Hindlimb muscle (tissue), 1 donor: ENCODE measurements around the gene GK. TPM values are rescaled to one million over a fixed set of nuclear protein-coding genes. Genes with fewer than 3 reads are reported as not detected.
"Not testable (repeated sequence)": the region's sequence is repeated elsewhere in the genome, so short reads cannot be mapped to it uniquely, and the experiment has no call there.

ENCODE experiments used
- DNase-seq: peaks from one replicate; pipeline ENCODE4 v3.0.0-alpha.2; 2013
- polyA plus RNA-seq: library from polyadenylated mRNA; unstranded; fragments of 120-200 nt; gene quantifications from one replicate; pipeline ENCODE4 v1.2.1, GENCODE V29; 2013; ENCODE audit not compliant: insufficient read length

GK gene
- polyA plus RNA-seq, 1 donor: 2.7 TPM

DNA sequence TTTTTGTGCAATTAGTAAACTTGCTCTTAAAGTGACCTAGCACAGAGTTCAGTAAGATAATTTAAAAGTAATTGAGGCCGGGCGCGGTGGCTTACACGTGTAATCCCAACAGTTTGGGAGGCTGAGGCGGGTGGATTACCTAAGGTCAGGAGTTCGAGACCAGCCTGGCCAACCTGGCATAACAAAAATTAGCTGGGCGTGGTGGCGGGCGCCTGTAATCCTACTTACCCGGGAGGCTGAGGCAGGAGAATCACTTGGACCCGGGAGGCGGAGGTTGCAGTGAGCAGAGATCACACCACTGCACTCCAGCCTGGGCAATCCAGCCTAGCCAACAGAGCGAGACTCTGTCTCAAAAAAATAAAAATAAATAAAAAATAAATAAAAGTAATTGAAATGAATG, 1.2 kb downstream of the GK start:
- DNase-seq: not testable (repeated sequence)

DNA sequence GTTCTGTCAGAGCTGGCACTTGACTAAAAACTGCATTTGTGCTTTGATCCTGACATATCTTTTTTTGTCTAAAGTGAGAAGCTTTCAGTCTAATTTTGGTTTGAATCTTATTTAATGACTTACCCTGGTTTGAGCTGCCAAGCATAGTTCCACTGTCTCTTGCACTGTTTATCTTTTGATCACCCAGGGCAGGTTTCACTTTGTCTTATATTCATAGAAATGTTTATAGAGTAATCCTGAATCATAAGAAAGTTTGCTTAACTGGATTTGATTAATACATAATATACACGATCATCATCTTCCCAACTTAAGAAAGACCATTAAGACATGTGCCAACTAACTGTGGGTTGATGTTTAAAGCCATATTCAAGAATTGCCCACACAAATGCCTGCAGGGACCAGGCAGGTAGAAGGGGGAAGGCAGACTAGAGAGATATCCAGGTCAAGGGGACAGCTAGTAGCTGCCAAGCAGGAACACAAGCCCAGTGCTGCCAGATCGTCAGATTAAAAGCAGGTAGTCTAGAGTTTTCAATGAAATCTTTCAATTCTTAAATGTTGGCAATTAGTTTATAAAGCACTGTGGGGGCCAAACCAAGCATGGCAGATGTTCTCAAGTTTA, 1.9 kb downstream of the GK start:
- DNase-seq: no peak

DNA sequence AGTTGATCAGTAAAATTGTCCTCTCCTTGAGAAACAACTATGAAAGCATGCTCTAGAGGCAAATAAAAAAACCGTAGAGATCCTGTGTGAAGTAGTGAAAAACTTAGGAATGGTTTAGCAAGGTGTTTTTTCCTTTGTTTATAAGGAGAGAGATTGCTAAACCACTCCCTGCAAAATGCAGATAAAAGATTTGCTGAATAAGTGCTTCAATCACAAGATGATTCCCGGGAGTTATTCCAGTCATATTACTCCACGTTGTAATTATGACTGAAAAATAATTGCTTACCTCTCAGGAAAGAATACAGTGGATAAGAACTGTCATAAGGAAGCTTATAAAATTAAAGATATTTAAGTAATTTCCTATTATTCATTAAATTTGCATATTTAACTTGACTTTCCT, 2.8 kb downstream of the GK start:
- DNase-seq: no peak

DNA sequence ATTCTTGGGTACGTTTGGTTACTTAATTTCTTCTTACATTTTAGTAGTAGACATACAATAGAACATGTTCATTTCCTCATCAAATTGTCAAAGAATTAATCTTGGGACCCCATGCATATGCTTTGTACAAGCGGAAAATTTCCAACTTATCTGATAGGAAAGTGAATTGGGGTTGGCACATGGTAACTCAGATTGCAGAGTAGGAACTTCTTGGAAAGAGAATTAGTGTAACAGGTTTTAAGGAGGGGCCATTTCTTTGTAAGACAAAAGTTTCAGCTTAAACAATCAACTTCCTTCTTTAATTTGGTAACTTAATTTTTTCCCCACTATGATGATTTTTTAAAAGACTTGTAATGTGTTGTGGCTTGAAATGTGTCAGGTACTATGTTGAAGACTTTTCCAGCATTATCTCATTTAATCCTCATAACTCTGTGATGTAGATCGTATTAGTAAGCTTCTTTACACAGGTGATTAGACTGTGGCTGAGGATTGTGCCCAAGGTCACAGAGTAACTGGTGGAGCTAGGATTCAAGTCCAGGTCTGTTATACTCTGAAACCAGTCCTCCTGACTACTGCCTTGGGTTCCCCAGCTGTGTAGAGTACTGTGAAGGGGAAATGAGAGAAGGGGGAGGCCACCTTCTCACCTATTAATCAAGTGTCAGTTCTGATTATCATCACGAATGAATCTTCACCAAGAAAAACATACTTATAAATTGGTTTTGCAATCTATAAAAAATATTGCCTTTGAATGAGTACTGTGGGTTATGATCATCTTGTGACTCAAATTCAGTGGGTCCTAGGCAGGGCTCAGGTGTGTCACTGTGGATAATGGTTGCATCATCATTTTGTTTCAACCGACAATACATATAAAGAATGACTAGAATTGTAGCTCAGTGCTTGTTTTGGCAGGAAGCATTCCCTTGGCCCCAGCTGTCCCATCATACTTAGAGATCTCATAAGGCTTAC, 4.3 kb downstream of the GK start:
- no peak for DNase-seq

DNA sequence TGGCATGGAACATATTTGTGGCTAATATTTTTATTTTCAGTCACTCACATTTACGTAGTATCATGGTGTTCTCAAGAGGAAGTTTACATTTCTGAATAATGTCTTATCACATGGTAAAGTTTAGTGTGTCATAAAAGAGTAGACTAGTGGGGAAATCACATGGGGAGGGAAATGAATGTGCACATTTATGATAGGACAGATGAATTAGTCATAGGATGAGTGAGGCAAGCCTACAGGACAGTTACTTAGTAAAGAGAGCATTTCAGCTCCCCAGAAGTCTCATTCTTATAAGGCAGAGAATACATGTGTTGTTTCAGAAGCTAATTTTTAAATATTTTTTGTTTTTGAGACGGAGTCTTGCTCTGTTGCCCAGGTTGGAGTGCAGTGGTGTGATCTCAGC, 6.2 kb downstream of the GK start:
- DNase-seq: no peak

DNA sequence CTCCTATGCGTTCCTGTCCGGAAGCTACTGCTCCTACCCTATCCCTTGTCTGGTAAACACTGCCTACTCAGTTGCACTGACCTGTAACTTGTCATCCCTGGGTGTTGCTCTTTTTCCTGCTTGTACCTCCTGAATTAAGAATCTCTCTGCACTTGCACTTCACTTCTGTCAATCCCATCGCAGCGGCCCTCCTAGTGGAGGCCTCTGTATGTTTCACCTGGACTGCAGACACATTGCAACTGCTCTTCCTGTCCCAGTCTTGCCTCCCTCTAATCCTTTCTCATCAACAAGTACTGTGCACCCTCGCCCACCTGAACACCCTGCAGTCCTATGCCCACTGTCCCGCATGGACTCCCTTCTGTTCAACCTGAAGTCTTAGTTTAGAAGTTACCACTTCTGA, 8.0 kb downstream of the GK start:
- DNase-seq: no peak

DNA sequence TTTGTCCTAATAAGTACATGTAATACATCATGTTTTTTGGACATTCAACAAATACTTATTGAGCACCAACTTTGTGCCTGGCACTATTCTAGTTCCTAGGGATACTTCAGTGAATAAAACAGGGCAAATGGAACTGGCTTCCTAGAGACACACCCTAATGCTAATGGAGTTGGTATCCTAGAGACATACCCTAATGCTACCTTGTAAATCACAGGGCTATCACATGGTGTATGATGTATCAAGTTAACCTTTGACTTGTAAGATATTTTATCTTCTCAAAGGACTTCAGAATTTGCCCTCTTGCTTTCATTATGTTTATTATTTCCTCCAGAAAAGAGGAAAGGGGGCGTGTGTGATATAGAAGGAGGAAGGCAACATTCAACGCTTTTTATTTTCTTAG, 10.1 kb downstream of the GK start:
- no peak for DNase-seq

DNA sequence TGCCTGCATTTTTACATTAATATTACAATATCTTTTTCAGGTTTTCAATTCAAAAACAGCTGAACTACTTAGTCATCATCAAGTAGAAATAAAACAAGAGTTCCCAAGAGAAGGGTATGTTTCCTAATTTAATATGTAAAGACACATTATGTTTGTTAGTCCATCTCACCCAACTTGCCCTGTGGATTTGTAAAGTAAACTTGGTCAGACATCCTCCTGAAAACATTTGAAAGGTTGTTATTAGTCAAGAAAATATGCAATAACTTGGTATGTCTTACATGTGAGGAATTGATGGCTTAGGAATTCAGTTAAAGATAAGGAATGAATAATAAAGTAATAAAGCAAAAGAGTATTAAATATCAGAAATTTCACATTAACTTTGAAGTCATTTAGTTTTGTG, 12.2 kb downstream of the GK start:
- DNase-seq: no peak

DNA sequence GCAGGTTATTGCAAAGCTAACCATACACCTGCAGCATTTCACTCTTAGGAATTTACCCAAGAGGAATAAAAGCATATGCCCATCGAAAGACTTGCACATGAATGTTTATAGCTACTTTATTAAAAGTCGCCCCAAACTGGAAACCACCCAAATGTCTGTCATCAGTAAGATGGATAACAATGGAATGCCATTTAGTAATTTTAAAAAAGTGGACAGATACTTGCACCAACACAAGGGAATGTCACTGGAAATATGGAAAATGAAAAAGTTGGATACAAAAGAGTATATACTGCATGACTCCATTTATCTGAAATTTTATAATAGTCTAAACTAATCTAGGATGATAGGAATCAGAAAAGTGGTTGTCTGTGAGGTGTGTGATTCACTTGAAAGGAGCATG, 12.9 kb downstream of the GK start:
- DNase-seq: no peak

DNA sequence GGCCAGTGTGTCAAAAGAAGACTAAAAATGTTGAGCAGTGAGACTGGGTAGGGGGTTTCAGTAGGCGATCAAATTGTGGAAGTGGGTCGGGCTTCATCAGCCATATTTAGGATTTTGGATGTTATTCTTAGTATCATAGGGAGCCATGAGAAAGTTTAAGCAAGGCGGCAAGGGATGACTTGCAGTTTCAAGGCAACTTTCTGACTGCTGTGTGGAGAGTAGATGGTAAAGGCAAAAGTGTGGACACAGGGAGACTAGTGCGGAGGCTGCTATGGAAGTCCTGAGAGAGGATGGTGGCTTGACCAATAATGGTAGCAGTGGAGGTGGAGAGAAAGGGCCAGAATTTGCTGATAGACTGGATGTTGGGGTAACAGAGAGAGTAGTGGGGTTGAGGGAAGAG, 15.4 kb downstream of the GK start:
- DNase-seq: no peak

DNA sequence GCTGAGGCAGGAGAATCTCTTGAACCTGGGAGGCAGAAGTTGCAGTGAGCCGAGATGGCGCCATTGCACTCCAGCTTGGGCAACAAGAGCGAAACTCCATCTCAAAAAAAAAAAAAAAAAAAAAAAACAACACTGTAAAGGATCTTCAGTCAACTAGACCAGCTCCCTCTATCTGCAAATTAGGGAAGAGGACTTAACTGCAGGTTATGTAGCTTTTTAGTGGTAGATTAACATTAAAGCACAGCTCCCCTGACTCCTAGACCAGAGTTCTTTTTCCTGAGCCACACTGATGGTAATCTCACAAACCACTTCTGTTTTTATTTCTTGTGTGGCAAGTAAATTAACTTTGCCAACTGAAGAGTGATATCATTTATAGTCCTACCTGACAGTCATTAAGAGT, 18.0 kb downstream of the GK start:
- DNase-seq: not testable (repeated sequence)

DNA sequence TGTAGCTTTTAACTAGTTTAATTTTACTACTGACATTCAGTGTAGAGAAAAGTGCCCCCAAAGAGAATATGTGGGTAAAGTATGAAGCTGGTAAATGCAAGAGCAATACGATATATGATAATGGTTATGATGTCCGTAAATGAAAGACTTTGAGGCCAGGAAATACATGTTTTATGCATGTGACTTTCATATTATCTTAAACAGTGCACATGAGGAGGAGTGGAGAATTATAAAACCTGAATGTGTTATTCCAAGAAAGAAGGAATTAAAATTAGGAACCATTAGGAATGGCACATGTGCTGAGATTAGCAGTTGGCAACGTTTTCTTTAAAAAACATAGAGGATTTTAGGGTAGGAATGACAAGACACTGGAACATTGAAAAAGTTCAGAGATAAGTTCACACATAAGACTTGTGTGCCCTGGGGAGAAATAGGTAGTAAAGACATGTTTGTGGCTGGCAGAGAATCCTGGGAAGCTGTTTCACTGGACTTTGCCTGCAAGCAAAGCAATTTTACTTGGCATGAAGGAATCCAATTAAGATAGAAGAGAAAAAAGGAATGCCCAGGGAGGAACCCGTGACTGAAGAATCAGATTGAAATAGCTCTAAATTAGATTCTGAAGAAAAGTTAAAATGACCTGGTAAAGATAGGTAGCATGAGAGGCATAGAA, 20.0 kb downstream of the GK start:
- no peak for DNase-seq

DNA sequence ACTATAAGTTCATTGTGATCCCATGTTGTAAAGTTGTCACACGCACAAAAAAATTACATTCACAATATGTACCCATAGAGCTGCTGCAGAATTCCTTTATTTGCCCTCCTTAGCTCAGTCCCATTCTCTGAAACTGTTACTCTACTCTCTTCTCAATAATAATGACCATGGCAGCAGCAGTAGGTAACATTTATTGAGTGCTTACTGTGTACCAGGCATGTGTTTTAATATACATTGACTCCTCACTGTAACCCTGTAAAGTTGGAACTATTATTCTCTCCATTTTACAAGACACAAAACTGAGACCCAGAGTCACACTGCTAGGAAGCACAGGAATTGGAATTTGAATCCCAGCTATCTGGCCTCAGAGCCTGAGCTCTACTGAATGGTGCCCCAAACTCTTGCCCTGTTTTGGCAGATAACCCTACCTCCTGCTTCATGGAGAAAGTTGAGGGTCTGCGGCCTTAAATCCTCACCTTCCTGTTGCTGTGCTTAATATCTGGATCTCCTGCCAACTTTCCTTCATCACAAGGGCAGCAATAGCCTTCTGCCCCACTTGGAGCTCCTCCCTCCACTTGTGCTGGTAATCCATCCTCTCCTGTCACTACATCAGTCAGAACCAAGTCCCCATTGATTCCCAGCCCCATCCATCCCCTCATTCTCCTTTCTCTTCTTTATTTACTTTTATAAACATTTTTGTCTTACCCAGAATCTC, 20.8 kb downstream of the GK start:
- DNase-seq: no peak

DNA sequence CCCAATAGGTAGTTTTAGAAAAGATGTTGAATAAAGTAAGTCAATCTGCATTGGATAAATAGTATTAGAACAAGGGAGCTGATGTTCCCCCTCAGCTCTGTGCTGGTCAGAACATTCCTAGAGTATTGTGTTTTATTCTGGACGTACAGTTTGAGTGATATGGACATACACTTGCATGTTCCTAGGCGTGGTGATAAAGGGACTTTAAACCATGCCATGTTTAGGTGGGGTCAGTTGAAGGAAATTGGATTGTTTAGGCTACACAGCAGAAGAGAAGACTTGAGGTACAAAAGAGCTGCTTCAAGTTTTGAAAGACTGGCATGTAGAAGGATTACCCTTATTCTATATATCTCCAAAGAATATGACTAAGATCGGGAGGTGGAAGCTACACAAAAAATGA, 21.6 kb downstream of the GK start:
- DNase-seq: no peak

DNA sequence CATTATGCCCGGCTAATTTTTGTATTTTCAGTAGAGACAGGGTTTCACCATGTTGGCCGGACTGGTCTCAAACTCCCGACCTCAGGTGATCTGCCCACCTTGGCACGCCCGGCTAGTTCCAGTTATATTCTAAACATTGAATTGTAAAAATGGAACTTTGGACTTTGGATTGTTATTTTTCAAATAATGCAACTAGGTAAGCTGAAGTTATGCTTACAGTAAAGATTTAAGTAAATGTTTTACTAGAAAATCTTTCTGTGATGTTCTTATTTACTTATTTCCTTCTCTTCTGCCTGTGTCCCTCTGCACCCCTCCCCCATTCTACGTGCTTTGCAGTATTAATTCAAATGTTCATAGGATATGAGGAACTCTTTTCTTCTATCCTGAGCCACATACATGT, 26.1 kb downstream of the GK start:
- DNase-seq: no peak

DNA sequence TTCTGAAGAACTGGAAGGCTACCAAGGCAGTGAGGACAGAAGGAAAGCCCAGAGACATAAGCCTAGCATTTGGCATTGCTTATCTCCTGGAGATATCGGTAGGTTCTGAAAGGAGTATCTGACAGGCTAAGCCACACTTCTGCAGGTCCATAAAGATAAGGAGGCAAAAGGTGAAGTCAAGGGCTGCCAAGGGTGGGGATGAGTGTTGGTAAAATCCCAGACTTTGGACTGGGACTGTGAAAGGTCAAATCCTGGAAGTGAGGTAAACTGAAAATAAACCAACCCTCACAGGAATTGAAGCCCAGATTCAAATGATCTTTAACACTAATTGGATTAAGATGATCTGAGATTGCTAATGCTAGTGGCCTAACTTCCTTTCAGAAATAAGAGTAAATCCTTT, 27.4 kb downstream of the GK start:
- no peak for DNase-seq

DNA sequence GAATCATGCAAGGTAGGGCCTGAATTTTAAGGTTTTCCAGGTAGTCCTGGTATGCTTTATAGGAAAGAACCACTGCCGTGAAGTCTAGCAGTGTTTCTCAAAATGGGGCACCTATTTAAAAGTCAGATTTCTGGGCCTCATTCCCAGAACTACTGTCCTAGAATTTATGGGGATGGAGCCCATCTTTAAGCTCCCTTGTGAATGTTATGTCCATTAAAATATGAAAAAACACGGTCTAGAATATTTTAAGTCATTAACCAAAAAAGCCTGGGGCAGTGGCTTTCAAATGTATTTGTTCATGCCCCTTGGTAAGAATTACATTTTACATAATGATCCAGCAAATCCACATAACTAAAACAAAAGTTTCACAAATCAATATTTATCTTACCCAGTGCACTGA, 35.4 kb downstream of the GK start:
- no peak for DNase-seq

DNA sequence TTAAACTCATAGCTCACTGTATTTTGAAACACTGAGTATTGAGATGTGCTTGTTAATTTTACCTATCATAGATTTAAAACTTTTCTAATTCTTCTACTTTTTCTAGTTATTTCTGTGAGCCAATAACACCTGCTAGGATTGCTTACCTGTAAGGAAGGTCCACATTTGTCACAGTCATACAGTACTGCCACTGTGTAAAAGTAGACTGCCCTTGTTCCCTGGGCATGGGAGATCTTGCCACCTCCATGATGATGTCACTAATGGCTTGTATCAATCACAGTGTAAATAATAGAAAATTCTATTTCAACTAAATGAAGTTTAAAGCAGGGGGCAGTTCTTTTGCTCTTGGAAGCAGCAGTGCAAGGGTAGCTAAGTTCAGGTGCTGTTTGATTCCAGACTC, 35.9 kb downstream of the GK start:
- no peak for DNase-seq

DNA sequence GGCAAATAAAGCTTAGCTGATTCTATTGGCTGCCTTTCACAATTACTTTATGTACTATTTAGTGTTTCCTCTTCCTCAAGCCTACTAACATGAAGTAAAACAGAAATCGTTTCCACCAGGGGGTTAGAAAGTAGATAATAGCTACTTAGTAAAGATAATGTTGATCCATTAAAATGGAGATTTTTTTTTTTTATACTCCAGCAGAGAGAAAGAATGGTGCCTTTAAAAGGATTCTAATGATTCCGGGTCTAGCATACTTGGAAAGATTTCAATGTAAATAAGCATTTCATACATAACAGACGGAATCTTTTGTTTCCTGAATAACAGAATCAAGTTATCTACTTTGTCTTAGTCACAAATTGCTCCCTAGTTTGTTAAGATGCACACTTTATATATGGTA, 37.1 kb downstream of the GK start:
- DNase-seq: no peak

DNA sequence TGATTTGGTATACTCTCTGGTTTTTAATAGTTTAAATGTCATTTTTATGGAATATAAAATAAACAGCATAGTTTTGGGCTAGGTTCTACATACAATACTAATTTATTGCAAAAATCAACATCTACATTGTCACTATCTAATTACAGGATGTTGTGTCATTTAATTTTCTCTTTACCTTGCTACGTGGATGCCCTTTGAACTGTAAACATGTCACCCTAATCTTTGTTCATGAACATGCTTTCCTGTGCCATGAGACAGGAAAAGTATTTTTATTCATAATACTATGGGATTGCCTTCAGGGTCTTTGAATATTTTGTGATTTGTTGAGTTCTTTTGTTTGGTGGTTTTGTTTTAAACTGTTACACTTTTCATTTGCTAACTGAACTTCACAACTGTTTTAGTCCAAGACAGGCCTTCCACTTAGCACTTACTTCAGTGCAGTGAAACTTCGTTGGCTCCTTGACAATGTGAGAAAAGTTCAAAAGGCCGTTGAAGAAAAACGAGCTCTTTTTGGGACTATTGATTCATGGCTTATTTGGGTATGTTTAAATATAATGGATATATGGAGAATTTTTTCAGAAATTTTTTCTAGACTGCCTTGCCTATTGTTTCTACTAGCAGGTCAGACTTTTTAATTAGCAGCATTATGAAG, 40.9 kb downstream of the GK start:
- no peak for DNase-seq

DNA sequence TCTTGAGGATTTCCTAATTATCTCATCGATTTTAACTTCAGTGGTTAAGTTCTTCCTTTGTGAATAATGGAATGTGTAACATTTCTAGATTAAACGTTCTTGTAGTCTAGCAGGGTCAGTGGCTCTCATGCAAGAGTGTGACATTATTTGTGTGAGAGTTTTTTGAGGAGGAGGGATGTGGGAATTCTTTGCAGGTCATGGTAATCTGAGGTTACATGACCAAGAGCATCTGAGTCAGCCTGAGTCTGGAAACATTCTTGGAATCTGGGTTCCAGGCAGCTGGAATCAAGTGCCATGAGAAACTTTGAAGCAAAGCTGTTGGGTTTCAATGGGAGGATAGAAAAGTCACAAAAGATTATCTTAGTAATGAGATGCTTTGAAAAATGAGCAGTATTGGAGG, 49.5 kb downstream of the GK start:
- no peak for DNase-seq

DNA sequence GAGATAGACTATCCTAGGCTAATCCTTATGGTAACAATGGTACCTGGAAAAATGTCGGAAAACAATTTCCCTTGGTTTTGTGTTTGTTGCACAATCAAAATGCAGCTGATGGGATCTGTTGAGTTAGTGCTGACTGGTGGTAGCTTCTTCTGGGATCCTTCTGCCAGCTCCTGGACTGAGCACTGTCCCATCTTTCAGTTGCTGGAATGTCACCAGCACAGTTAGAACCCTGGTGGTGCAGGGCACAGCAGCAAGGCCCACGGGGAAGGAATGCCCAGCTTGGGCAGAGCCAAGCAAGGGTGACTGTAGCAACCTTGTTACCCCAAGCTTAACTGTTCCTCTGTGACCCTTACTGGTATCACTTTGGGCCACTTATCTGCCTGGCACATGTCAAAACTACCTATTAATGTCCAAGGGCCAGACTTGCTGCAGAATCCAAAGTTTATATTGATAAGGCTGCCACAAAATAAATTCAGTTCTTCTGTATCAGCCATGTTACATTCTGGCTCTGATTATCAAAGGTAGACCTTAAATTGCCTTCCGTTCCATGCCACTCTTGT, 53.1 kb downstream of the GK start:
- DNase-seq: no peak
